ENCODE results near the gene ZNF611.

The ZNF611 gene

GRCh38 chr19:52666506-52666905 is 68.3 kb downstream of the ZNF611 start:
- no peaks in the 10 kb centered on the region for H3K9me3 ChIP-seq (ENCODE audit: control insufficient read depth, insufficient read depth, low read length)
- no peaks in the 10 kb centered on the region for H3K4me1 ChIP-seq (ENCODE audit: control insufficient read depth, low read length)
- no peak for TF ChIP-seq CTCF (IDR thresholded peaks at IDR 0.05; ENCODE audit: low read depth, low read length, poor library complexity, severe bottlenecking)
- no peak for TF ChIP-seq EZH2phosphoT487 (IDR thresholded peaks at IDR 0.05; ENCODE audit: borderline replicate concordance, low read length)
- H3K79me2 ChIP-seq (ENCODE audit: control insufficient read depth, low read length), result peaks cover 64% of the 10 kb centered on the region
- no peaks in the 10 kb centered on the region for H3K27me3 ChIP-seq (ENCODE audit: control insufficient read depth, low read length)
- H3K36me3 ChIP-seq (ENCODE audit: control insufficient read depth, low read length), result peaks cover 57% of the 10 kb centered on the region
- no peak overlapping the region for H3K27ac ChIP-seq (ENCODE audit: low read depth, low read length)
- H3F3A ChIP-seq (ENCODE audit: control insufficient read depth, insufficient read depth), result no peaks in the 10 kb centered on the region
- no peak overlapping the region for H3K4me3 ChIP-seq (ENCODE audit: low read length)
- no peaks in the 10 kb centered on the region for H3K9me2 ChIP-seq (replicated peaks; ENCODE audit: control insufficient read depth, low read length)
- no peak overlapping the region for H3K4me2 ChIP-seq (ENCODE audit: low read length)
- H4K20me1 ChIP-seq (ENCODE audit: control insufficient read depth, insufficient read depth, low read depth, low read length), result no peaks in the 10 kb centered on the region

GRCh38 chr19:52665529-52665928 is 69.3 kb downstream of the ZNF611 start:
- peaks cover 60% of the 10 kb centered on the region for H3K36me3 ChIP-seq (ENCODE audit: control insufficient read depth, low read length)
- H4K20me1 ChIP-seq (ENCODE audit: control insufficient read depth, insufficient read depth, low read depth, low read length), result no peaks in the 10 kb centered on the region
- H3K27ac ChIP-seq (ENCODE audit: low read depth, low read length), result no peak overlapping the region
- no peaks in the 10 kb centered on the region for H3K9me3 ChIP-seq (ENCODE audit: control insufficient read depth, insufficient read depth, low read length)
- peaks cover 54% of the 10 kb centered on the region for H3K79me2 ChIP-seq (ENCODE audit: control insufficient read depth, low read length)
- no peaks in the 10 kb centered on the region for H3K9me2 ChIP-seq (replicated peaks; ENCODE audit: control insufficient read depth, low read length)
- no peak overlapping the region for H3K4me3 ChIP-seq (ENCODE audit: low read length)
- H3K27me3 ChIP-seq (ENCODE audit: control insufficient read depth, low read length), result no peaks in the 10 kb centered on the region
- H3K4me2 ChIP-seq (ENCODE audit: low read length), result no peak overlapping the region
- no peaks in the 10 kb centered on the region for H3K4me1 ChIP-seq (ENCODE audit: control insufficient read depth, low read length)
- H3F3A ChIP-seq (ENCODE audit: control insufficient read depth, insufficient read depth), result no peaks in the 10 kb centered on the region
- TF ChIP-seq CTCF (IDR thresholded peaks at IDR 0.05; ENCODE audit: low read depth, low read length, poor library complexity, severe bottlenecking) (no peak), EZH2phosphoT487 (IDR thresholded peaks at IDR 0.05; ENCODE audit: borderline replicate concordance, low read length) (no peak)

GRCh38 chr19:52665027-52665426 is 69.8 kb downstream of the ZNF611 start:
- Histone ChIP-seq H3K27ac (ENCODE audit: low read depth, low read length) (no peak overlapping the region), H3K9me3 (ENCODE audit: control insufficient read depth, insufficient read depth, low read length) (no peaks in the 10 kb centered on the region), H3F3A (ENCODE audit: control insufficient read depth, insufficient read depth) (no peaks in the 10 kb centered on the region), H4K20me1 (ENCODE audit: control insufficient read depth, insufficient read depth, low read depth, low read length) (no peaks in the 10 kb centered on the region), H3K27me3 (ENCODE audit: control insufficient read depth, low read length) (no peaks in the 10 kb centered on the region), H3K36me3 (ENCODE audit: control insufficient read depth, low read length) (peaks cover 60% of the 10 kb centered on the region), H3K4me2 (ENCODE audit: low read length) (no peak overlapping the region), H3K79me2 (ENCODE audit: control insufficient read depth, low read length) (peaks cover 50% of the 10 kb centered on the region), H3K4me1 (ENCODE audit: control insufficient read depth, low read length) (no peaks in the 10 kb centered on the region), H3K4me3 (ENCODE audit: low read length) (no peak overlapping the region), H3K9me2 (replicated peaks; ENCODE audit: control insufficient read depth, low read length) (no peaks in the 10 kb centered on the region)
- no peak for TF ChIP-seq EZH2phosphoT487 (IDR thresholded peaks at IDR 0.05; ENCODE audit: borderline replicate concordance, low read length)

- Histone ChIP-seq H3K9me3 (ENCODE audit: control insufficient read depth, insufficient read depth, low read length) (no peaks in the 10 kb centered on the region), H3K79me2 (ENCODE audit: control insufficient read depth, low read length) (peaks cover 44% of the 10 kb centered on the region), H3K27me3 (ENCODE audit: control insufficient read depth, low read length) (no peaks in the 10 kb centered on the region), H4K20me1 (ENCODE audit: control insufficient read depth, insufficient read depth, low read depth, low read length) (no peaks in the 10 kb centered on the region), H3F3A (ENCODE audit: control insufficient read depth, insufficient read depth) (no peaks in the 10 kb centered on the region), H3K36me3 (ENCODE audit: control insufficient read depth, low read length) (peaks cover 60% of the 10 kb centered on the region), H3K27ac (ENCODE audit: low read depth, low read length) (no peak overlapping the region), H3K4me3 (ENCODE audit: low read length) (no peak overlapping the region), H3K4me2 (ENCODE audit: low read length) (no peak overlapping the region), H3K9me2 (replicated peaks; ENCODE audit: control insufficient read depth, low read length) (no peaks in the 10 kb centered on the region), H3K4me1 (ENCODE audit: control insufficient read depth, low read length) (no peaks in the 10 kb centered on the region)
- TF ChIP-seq EZH2phosphoT487 (IDR thresholded peaks at IDR 0.05; ENCODE audit: borderline replicate concordance, low read length) (no peak), CTCF (IDR thresholded peaks at IDR 0.05; ENCODE audit: low read depth, low read length, poor library complexity, severe bottlenecking) (no peak)
These were observed 70.4 kb downstream of the ZNF611 start for GRCh38 chr19:52664461-52664860.

Data from DOHH2 (cell line).